HG03457 (cell line): ENCODE data around the gene ADK.

ENCODE experiments used
- ATAC-seq: cut with Tn5 transposase; IDR thresholded peaks from one replicate; pipeline ENCODE4 v1.9.1; 2021; ENCODE audit warnings: moderate number of reproducible peaks; ENCODE audit not compliant: unreplicated experiment

The ADK gene

GRCh38 chr10:74704629-74705357 lies 553.8 kb downstream of the ADK start:
- ATAC-seq = no peak

DNA sequence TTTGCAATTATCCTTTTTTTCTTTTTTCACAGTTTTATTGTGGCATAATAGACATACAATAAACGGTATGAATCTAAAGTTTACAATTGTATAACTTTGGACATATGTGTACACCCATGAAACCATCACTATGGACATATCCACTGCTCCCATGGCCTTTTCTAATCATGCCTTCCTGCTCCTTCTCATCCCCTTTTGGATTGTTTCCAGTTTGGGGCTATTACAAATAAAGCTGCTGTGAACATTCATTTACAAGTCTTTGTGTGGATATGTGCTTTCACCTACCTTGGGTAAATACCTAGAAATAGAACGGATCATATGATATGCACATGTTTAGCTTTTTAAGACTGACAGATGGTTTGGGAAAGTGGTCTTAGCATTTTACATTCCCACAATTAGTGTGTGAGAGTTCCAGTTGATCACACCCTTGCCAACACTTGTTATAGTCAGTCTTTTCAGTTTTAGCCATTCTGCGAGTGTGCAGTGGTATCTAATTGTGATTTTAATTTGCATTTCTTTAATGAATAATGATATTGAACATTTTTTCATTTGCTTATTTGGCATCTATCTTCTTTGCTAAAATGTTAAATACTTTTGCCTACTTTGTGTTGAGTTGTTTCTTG lies 554.4 kb downstream of the ADK start:
- no peak for ATAC-seq

DNA sequence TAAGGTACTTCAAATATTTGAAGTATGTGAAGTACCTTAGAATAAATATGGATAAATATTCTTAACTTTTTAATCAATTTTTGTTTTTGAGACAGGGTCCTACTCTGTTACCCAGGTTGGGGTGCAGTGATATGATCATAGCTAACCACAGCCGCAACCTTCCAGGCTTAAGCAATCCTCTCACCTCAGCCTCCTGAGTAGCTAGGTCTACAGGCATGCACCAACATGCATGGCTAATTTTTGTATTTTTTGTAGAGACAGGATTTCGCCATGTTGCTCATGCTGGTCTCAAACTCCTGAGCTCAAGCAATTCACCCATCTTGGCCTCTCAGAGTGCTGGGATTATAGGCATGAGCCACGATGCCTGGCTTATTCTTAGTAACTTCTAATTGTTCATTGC lies 555.9 kb downstream of the ADK start:
- ATAC-seq = no peak

DNA sequence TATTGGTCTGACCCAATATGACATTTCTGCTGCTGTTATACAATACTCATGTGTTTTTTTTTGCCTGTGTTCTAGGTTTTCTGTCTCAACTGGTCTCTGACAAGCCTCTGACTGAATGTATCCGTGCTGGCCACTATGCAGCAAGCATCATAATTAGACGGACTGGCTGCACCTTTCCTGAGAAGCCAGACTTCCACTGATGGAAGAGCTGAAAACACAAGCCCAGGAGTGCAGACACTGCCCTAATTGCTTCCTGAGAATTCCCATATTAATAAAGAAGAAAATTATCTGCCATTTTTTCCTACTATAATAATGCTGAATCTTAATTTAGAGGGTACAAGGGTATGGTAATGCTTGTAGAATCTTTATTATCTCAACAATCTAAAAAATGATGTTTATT lies 557.2 kb downstream of the ADK start:
- no peak for ATAC-seq

- no peak for ATAC-seq
Observed at GRCh38 chr10:74718208-74718607, 567.2 kb downstream of the ADK start.

DNA sequence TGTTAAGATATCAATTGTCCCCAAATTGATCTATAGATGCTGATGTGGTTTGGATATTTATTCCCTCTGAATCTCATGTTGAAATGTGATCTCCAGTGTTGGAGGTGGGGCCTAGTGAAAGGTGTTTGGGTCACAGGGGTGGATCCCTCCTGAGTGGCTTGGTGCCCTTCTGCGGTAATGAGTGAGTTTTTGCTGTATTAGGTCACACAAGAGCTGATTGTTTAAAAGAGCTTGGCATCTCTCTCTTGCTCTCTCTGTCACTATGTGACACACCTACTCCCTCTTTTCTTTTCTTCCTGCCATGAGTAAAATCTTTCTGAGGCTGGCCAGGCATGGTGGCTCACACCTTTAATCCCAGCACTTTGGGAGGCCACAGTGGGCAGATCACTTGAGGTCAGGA lies 577.2 kb downstream of the ADK start:
- no peak for ATAC-seq

DNA sequence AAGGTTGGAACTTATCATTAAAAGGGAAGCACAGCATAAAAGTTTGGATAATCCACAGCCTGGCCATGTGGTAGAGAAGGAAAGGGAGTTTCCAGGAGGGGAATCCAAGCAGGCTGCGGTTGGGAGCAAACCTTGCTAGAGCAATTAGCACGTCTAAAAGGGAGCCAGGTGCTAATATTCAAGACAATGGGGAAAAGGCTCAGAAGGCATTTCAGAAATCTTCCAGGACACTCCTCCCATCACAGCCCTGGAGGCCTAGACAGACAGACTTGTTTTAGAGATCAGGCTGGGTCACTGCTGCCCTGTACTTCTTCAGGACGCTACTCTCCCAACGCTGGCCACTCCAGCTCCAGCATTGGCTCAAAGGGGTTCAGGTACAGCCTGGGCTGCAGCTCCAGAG lies 579.2 kb downstream of the ADK start:
- no peak for ATAC-seq

GRCh38 chr10:74733612-74734011 lies 582.6 kb downstream of the ADK start:
- ATAC-seq = no peak

DNA sequence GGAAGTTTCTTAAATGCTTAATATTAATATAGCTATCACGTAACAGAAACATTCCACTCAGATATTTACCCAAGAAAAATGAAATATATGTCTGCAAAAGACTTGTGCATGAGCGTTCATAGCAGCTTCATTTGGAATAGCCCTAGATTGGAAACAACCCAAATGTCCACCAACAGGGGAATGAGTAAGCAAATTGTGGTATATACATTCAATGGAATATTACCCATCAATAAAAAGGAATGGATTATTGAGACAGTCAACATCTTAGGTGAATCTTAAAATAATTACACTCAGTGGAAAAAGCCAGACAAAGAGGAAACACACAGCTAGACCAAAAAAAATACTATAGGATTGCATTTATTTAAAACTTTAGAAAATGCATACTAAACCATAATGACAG lies 585.0 kb downstream of the ADK start:
- no peak for ATAC-seq

- ATAC-seq = no peak
Observed at GRCh38 chr10:74738052-74738451, 587.0 kb downstream of the ADK start.

- ATAC-seq = no peak
Observed at GRCh38 chr10:74738542-74738941, 587.5 kb downstream of the ADK start.

GRCh38 chr10:74738985-74739567 lies 588.1 kb downstream of the ADK start:
- peak; percentile 77 for ATAC-seq

DNA sequence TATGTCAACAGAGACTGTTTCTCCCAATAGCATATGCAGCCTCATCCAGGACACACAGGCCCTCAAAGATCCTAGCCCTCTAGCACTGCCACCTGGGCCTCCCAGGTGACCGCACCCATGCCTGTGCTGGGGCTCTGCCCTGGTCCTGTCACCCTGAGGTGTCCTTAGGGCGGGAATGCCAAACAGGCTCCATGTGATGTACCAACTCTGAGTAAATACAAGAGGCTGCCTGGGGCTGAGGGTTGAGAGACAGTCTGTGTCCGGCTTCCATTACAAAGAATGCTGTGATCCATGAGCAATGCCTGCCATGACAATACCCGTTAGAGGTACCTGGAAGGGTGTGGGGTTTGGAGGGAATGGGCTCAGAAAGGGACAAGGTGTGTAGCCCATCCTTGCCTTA lies 592.4 kb downstream of the ADK start:
- ATAC-seq = no peak

GRCh38 chr10:74745449-74745848 lies 594.4 kb downstream of the ADK start:
- ATAC-seq = no peak

- ATAC-seq = no peak
Observed at GRCh38 chr10:74746813-74747212, 595.8 kb downstream of the ADK start.

DNA sequence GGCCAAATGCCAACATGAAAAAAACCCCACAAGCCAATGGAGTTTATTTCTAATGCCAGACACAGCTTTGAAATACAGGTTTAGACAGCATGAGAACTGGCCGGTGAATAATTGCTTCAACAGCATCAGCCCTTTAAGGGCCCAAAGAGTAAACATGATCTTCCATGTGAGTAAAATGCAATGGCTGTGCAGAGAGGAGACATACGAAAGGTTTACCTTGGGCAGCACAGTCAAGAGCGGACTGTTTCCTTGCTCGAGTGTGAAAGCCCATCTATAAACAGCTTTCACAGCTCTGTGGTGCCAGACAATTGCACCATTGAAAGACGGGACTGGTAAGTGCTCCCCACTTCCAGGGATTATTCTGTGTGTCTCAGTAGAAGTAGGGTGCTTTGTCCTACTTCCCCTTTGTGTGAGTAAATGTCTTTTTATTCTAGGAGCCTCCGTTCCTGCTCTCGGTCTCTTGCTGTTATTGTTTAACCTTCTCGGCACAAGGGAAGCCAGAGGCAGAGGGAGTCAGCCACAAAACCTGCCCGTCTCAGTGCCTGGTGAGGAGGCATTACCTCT lies 597.5 kb downstream of the ADK start:
- no peak for ATAC-seq

- ATAC-seq = no peak
Observed at GRCh38 chr10:74750848-74751274, 599.8 kb downstream of the ADK start.

DNA sequence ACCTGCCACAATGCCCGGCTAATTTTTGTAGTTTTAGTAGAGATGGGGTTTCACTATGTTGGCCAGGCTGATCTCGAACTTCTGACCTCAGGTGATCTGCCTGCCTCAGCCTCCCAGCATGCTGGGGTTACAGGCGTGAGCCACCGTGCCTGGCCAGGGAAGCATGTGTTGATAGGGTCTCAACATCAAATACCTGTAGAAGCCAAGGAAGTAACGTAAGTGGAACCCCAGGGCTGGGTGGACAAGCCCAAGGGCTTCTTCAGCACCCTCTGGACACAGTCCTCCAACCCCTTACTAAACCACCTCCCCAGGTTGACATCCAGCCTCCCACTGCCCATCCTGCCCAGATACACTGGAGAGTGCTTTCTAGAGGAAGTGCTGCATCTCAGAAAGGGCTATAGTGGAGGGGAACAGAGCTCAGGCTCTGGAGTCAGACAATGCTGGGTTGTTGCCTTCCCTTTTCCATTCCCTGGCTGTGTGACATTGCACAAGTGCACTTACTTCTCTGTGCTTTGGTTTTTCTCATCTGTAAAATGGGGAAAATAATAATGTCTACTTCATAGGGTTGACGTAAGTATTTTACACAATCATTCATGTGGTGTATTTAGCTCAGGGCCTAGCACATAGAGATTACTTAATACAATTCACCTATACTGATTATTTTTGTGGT lies 601.5 kb downstream of the ADK start:
- no peak for ATAC-seq

- no peak for ATAC-seq
Observed at GRCh38 chr10:74753442-74754211, 602.6 kb downstream of the ADK start.

DNA sequence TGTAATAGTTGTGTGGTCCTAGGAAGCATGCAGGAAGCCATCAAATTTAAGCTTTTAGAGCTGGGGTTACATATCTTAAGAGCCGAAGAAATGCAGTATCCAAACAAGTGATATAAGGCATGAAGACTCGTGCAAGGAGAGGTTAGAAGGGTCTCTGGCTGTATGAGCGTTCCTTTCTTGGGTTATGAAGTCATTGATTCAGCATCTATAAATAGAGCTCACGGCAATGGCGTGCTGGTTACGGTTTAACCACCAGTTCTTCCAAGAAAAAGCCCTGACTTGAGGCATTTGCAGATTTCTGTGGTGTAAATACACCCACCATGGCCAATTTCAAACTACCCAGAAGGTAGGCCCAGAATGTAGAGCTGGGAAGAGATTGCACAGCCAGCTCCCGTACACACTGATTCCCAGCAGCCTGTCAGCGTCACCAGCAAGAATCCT lies 603.4 kb downstream of the ADK start:
- ATAC-seq = no peak

GRCh38 chr10:74755273-74755672 lies 604.3 kb downstream of the ADK start:
- ATAC-seq = no peak
